HG02970 (cell line): ENCODE results near the gene FLYWCH2.
"Not testable (repeated sequence)": the region's sequence is repeated elsewhere in the genome, so short reads cannot be mapped to it uniquely, and the experiment has no call there.

Source experiments
- ATAC-seq: cut with Tn5 transposase; IDR thresholded peaks from one replicate; pipeline ENCODE4 v1.9.1; 2021; ENCODE audit warnings: mild to moderate bottlenecking, moderate library complexity, moderate number of reproducible peaks; ENCODE audit not compliant: unreplicated experiment, low FRiP score

Gene FLYWCH2

GRCh38 chr16:2911638-2912329 lies 28.8 kb downstream of the FLYWCH2 start, which contains the start of gene FLYWCH1:
FLYWCH1 (plus strand) TSS chr16:2911931; CDS start chr16:2929686, 17,755 bp downstream.
- peak; percentile 93 for ATAC-seq

DNA sequence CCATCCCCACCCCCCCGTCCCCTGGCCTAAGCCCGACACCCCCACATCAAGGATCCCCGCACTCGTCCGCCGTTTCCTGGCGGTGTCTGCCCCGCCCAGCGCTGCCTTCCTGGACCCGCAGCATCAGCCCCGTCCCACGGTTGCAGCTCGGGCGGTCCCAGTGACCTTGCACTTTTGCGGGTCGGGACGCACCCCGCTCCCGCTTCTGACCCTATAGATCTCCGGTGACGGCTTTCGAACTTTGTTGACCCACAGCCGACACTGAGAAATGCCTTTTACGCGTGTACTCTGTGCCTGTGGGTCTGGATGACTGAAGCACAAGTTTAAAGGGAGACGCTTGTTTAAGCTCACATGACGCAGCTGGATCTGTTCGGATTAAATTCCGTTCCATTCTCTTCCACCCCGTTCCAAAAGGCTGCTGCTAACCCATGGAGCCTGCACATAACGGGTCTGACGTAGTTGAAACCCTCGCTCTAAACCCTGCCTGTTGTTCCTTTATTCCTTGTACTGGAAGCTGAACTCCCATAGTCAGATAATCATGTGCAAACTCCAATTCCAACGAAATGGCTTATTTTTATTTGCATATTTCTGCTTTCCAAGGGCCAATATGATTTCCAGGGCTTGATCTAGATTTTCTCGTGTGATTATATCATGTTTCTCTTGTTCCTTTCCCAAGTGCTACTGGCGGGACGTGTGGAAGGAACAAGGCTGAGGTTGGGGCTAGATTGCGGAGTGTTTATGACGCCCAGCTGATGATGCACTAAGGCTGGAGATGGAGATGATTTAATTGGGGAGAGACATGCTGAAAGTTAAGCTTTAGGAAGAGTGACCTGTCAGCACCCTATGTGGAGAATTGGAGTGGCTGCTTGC lies 29.6 kb downstream of the FLYWCH2 start:
- ATAC-seq: peak; percentile 6

DNA sequence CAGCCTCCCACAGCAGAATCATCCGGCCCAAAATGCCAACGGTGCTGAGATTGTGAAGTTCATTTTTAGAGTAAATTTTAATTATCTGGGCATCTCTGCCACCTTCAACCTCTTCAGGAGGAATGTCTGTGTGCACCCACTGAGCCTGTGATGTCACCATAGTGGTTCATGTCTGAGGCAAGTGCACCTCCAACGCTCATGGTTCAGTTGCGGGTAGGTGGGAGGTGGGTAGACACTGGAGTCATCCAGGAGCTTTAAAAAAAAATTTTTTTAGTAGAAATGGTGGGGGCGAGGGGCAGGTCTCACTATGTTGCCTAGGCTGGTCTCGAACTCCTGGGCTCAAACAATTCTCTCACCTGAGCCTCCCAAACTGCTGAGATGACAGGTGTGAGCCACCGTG lies 30.6 kb downstream of the FLYWCH2 start:
- ATAC-seq: no peak

DNA sequence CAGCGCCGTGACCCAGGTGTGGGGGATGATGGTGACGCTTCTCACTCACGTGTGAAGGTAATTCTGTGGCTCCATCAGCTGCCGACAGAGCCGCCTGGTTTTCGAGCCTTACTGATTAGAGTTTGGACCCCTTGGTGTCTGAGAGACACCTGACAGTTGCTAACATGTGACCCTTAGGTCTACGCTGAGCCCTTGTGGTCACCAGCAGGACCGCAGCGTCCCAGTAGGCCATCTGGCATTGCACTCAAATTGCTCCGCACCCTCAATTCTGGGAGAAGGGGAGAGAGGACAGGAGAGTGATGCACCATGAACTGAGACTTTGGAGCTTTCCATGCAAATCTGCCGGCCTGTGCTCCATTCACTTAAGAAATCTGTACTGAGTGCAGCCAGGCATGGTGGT lies 31.2 kb downstream of the FLYWCH2 start:
- ATAC-seq: no peak

- no peak for ATAC-seq
Observed at GRCh38 chr16:2915196-2915929, 32.3 kb downstream of the FLYWCH2 start.

- no peak for ATAC-seq
Observed at GRCh38 chr16:2919511-2920255, 36.7 kb downstream of the FLYWCH2 start.

DNA sequence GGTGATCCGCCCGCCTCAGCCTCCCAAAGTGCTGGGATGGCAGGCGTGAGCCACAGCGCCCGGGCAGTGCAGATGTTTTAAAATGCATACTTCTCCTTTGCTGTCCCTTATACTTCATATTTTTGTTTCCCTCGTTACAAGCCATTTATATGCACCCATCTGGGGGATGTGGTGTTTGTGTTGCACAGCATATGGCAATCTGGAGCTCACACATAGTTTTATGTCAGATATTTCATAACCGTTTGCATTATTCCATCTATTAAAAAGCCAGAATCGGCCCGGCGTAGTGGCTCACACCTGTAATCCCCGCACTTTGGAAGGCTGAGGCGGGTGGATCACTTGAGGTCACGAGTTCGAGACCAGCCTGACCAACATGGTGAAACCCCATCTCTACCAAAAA lies 40.5 kb downstream of the FLYWCH2 start:
- ATAC-seq: no peak

- ATAC-seq: no peak
Observed at GRCh38 chr16:2924901-2925755, 42.1 kb downstream of the FLYWCH2 start.

- ATAC-seq: no peak
Observed at GRCh38 chr16:2925951-2926649, 43.1 kb downstream of the FLYWCH2 start.

DNA sequence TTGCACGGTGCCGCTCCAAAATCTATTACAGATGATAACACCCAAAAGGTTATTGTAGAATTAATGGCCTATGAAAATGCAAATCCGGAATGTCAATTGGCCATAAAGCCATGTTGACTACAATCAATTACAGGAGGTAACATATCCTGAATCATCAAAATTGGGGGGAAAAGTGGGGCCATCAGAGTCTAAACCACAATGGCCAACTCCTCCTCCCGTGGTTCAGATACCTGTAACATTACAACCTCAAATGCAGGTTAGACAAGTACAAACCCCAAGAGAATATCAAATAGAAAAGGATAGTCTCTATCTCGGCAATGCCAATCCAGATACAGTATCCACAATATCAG lies 43.6 kb downstream of the FLYWCH2 start:
- ATAC-seq: no peak

- ATAC-seq: no peak
Observed at GRCh38 chr16:2927010-2927646, 44.1 kb downstream of the FLYWCH2 start.

- ATAC-seq: not testable (repeated sequence)
Observed at GRCh38 chr16:2928151-2928550, 45.1 kb downstream of the FLYWCH2 start.

DNA sequence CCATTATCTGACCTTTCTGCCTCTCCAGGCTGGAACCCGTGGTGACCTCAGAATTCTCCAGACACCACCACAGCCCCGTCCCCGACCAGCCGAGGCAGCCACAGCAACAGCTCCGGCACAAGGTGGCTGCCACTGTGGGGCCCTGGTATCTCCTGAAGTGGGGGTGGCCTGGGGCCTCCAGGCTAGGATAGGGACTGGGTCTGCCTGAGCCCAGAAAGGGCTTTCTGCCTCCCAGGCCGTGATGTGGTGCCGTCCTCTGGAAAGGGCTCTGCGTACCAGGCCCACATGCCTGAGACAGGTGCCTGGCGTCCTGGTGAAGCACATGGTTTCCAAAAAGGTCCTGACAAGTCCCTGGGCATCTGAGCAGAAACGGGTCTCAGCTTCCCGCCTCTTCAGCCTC lies 45.8 kb downstream of the FLYWCH2 start:
- no peak for ATAC-seq

GRCh38 chr16:2929693-2930092 lies 46.7 kb downstream of the FLYWCH2 start:
- no peak for ATAC-seq

GRCh38 chr16:2930236-2930635 lies 47.2 kb downstream of the FLYWCH2 start:
- no peak for ATAC-seq

DNA sequence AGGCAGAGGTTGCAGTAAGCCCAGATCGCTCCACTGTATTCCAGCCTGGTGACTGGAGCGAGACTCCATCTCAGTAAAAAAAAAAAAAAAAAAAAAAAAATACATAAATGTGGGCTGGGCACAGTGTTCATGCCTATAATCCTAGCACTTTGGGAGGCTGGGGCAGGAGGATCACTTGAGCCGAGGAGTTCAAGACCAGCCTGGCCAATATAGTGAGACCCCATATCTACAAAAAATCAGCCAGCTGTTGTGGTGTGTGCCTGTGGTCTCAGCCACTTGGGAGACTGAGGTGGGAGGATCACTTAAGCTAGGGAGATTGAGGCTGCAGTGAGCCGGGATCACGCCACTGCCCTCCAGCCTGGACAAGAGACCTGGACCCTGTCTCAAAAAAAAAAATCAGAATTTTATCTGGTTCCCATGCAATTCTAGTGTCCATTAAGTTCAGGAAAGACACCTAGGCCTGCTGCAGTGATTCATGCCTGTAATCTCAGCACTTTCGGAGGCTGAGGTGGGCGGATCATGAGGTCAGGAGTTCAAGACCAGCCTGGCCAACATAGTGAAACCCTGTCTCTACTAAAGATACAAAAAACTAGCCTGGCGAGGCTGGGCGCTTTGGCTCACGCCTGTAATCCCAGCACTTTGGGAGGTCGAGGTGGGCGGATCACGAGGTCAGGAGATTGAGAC lies 48.4 kb downstream of the FLYWCH2 start:
- ATAC-seq: not testable (repeated sequence)

GRCh38 chr16:2933136-2933535 lies 50.1 kb downstream of the FLYWCH2 start:
- ATAC-seq: no peak

DNA sequence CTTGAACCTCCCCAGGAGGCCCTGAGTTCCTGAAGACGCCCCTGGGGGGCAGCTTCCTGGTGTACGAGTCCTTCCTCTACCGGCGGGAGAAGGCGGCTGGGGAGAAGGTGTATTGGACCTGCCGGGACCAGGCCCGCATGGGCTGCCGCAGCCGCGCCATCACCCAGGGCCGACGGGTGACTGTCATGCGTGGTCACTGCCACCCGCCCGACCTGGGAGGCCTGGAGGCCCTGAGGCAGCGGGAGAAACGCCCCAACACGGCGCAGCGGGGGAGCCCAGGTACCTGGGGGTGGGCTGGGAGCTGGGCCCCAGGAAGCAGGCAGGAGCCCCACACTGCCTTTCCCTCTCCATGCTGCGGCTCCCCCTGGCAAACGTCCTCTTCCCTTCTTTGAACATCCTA lies 50.7 kb downstream of the FLYWCH2 start:
- ATAC-seq: no peak
